HG03442 (cell line): ENCODE results near the gene AGT.
"Not testable (repeated sequence)": the region's sequence is repeated elsewhere in the genome, so short reads cannot be mapped to it uniquely, and the experiment has no call there.

ENCODE experiments used
- ATAC-seq: cut with Tn5 transposase; IDR thresholded peaks from one replicate; pipeline ENCODE4 v1.9.1; 2021; ENCODE audit warnings: mild to moderate bottlenecking, moderate library complexity; ENCODE audit not compliant: unreplicated experiment

Gene AGT

DNA sequence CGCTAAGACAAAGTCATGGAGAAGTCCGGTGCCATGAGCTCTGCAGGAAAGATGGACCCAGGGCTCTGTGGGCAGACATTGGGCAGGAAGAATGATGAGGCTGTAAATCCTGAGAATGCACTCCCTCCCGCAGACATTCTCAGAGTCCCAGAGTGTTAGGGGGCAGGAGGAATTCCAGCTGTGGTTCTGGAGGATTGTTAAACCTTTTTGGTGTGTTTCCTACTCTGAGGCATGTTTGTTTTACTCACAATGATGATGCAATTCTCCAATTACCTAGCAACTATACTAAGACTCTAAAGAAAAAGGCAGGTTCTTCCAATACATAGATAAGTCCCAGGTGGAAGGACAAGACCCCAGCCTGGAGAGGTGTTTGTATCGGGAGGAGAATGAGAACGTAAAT lies 30.5 kb upstream of the AGT start:
- ATAC-seq, result no peak

DNA sequence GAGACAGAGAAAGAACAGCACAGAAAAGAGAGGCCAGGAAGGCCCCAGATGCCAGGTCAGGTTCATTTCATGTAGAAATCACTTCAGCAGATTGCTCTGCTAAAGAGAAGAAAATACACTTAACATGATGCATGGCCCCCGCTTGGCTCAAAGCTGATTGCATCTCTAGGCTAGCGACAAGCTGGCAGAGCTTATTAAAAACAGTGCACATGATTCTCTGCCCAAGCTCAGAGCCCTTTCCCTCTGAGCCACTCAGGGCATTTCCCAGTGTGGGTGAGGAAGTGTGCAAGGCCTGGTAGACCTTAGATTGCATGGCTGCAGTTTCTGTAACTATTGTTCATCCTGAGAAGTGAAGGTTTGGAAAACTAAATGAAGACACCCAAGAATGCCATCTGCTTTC lies 30.0 kb upstream of the AGT start:
- ATAC-seq, result no peak

DNA sequence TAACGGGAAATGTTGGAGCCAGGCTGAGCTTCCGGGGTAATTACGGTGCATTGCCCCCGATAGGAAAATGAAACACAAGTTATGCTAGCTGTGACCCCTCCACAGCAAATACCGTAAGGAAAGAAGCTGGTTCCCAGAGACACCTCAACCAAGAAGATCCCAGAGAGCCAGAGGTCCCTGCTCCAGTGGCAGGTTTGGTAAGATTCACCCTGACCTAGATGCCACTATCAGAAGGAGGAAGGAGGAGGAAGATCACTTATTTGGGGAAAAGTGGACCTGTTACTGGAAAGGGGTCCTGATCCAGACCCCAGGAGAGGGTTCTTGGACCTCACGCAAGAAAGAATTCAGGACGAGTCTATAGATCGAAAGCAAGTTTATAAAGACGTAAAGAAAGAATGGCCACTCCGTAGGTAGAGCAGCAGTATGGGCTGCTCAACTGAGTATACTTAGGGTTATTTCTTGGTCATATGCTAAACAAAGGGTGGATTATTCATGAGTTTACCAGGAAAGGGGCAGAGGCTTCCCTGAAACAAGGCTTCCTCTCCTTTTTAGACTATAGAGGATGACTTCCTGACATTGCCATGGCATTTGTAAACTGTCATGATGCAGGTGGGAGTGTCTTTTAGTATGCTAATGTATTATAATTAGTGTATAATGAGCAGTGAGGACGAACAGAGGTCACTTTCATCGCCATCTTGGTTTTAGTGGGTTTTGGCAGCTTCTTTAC lies 25.8 kb upstream of the AGT start:
- ATAC-seq, result no peak

DNA sequence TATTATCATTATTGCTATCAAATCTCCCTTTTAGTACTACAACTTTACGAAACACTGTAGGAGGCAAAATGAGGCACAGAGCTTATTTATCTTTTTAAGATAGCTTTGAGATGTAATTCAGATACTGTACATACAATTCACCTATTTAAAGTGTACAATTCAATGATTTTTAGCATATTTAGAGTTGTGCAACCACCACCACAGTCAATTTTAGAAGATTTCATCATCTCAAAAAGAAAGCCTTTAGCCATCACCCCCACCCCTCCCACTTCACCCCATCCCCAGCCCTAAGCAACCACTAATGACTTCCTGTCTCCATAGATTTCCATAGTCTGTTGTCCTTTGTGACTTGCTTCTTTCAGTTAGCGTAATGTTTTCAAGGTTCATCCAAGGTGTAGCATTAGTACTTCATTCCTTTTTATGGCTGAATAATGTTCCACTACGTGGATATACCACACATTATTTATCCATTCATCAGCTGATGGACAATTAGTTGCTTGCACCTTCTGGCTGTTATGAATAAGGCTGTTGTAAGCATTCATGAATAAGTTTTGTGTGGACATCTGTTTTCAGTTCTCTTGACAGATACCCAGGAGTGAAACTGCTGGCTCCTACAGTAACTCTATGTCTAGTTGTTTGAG lies 23.8 kb upstream of the AGT start:
- ATAC-seq, result no peak

DNA sequence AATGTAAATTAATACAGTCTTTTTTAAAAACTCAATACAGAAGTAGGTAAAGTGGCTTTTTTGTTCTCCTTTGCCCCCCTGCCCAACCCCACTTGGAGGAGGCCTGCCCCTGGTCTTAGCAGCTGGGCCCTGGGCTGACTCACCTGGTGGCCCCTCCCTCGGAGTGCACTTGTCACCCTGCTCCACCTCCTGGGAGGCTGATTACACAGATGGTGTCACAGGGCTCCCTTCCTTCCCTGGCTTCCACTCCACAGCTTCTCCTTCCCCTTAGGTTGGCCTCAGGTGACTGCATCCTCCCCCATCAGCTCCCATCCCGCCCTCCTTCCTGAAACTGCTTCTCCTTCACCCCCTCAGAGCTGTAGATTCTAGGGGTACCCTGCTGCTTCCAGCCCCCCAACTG lies 21.5 kb upstream of the AGT start:
- no peak for ATAC-seq

DNA sequence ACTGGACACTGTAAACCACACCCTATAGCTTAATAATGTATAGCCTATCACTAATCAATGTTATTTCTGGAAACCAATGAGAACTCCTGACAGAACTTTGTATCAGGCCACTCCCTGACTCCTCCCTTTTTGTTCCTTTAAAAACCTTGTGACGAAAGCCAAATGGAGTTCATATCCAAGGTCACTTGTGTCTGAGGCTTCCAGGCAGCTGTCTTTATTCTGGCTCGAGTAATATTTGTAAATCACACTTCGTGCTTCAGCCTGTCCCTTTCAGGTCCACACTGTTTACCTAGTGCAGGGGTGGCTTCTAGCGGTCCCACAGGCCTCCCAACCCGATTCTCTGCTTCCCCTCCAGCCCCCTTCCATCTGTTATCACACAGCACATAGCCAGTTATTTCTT lies 17.1 kb upstream of the AGT start:
- ATAC-seq, result no peak

DNA sequence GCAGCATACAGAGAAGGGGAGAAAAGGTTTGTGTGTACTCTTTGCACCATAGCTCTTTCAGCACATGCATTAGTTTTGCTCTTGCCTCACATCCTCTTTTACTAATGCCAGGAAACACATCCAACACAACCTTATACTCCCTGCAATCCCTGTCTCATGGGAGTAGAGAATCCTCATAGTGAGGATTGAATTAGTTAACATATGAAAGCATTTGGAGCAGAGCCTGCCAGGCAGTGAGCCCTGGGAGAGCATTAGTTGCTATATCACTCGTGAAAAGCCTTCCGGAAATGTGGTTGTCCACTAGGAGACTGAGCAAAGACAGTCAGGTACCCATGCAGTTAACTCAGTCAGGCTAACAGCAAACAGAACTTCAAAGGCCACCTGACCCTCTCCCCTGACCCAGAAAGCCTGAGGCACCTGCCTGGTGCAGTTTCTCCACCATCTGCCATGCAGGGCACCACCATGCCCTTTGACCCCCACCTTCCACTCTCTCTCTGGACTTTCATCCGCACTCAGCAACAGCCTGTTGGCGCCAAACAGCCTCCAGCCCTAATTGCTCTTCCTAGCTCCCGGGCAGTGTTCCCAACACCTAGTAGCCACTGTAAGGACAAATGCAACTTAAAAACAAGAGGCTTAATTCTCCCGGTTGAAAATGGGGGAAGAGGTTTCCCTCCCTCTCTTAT lies 14.9 kb upstream of the AGT start:
- ATAC-seq, result no peak

DNA sequence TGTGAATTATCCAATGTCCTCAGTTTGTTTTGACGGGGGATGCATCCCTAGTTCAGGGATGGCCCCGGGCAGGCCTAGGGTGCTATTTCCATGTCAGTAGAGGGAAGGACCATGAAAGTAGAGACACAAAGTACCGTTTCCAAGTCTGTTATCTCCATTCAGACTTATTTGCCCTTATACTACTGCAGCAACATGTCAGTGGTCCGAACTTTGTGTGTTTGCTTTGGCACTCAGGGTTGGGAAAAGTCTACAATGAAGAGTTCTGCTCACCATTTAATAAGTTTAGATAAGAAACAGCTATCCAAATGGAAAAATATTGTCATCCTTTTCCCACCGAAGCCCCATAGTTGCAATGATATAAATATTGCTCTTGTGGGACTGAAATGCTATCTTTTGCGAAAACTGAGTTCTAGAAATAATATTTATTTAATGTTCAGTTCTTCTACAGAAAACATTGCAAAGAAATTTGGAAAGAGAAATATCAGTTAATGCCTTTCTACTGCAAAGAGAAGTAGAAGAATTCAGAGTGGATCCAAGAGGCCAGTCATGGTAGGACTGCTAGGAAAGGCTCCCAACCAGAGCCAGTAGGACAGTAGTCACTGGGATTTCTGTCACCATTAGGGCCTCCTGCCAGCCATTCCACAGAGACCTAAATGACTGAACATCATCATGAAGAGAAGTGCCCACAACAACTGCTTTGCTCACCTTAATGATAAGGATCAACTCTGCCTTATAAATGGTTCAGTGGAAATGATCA lies 11.5 kb upstream of the AGT start:
- no peak for ATAC-seq

DNA sequence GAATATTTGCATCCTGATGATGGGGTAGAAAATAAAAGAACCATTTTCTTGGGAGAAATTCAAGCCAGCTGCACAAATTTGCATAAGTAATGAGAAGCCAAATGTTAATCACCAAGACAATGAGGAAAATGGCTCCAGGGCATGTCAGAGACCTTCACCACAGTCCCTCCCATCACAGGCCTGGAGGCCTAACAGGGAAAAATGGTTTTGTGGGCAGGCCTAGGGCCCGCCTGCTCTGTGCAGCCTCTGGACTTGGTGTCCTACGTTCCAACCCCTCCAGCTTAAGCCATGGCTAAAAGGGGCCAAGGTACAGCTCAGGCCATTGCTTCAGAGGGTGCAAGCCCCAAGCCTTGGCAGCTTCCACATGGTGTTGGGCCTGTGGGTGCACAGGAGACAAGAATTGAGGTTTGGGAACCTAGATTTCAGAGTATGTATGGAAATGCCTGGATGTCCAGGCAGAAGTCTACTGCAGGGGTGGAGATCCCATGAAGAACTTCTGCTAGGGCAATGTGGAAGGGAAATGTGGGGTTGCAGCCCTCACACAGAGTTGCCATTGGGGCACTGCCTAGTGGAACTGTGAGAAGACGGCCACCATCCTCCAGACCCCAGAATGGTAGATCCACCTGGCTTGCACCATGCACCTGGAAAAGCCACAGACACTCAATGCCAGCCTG lies 8.1 kb upstream of the AGT start:
- not testable (repeated sequence) for ATAC-seq

DNA sequence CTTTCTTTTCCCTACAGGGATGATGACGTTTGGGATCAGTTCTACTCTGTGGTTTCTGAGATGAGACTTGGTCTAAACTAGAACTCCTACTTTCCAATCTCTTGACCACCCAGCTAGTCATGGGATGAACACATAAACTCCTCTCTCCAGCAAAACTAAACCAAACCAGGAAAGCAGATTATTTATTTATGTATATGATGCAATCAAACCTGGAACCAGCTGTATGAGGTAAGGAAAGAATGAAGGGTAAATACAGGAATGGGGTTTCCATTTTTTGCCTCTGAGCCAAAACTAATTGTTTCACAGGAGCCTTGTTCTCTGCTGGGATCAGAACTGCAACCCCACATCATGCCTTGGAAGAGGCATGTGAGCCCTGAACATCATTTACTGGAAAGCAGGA lies 3.3 kb upstream of the AGT start:
- no peak for ATAC-seq

DNA sequence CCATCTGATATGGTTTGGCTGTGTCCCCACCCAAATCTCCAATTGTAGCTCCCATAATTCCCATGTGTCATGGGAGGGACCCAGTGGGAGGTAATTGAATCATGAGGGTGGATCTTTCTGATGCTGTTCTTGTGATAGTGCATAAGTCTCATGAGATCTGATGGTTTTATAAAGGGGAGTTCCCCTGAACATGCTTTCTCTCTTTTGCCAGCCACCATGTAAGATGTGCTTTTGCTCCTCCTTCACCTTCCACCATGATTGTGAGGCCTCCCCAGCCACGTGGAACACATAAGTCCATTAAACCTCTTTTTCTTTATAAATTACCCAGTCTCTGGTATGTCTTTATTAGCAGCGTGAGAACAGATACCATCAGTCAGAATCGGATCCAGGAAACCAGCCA lies 2.5 kb upstream of the AGT start:
- ATAC-seq, result not testable (repeated sequence)

DNA sequence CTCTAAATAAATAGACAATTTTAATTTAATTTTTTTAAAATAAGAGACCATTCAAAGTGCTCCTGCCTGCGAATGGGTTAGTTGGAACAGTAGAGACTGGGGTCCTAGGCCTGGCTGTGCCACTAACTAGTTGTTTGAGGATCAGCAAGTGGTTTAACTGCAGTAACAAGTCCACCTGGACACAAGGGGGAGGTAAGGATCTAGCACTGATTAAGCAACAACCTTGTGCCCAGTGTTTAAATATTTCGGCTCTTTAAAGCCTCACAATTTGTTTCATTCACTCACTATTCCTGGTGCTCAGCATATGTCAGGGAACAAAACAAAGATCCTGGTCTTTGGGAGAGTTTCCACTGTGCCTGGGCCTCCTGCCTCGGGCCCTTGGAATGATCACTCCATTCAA lies 1.6 kb upstream of the AGT start:
- no peak for ATAC-seq

DNA sequence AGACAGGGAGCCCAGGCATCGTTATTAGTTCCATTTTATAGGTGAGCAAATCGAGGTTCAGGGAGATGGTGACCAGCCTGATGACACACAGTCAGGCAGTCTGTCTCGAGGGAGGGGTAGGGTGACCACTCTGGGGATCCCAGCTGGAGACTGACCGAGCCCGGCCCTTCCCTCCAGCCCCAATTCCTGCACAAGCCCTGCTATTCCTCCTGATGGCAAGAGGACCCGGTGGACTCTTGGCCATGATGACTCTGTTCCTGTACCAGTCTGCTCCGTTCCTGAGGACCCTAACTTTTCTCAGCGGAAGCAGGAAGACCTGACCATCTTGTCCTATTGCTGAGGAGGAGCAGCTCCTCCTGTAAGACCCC lies 391 bp downstream of the AGT start:
- no peak for ATAC-seq

DNA sequence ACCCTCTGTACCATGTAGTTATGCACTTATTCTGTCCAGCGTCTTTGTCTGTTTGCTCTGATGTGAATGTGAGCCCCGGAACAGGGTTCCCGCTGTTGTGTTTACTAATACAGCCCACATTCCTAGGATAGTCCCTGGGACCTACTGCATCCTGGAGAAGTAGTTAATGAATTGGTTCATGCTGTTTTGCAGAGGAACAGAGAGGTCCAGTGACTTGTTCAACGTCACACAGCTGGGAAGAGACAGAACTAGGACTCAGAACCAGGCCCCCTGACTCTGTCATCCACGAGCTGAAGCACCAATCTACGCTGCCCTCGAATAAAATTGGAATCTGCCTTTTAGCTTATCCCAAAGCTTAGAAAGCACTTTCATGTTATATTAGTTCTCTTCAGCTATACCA lies 784 bp downstream of the AGT start:
- ATAC-seq, result no peak

DNA sequence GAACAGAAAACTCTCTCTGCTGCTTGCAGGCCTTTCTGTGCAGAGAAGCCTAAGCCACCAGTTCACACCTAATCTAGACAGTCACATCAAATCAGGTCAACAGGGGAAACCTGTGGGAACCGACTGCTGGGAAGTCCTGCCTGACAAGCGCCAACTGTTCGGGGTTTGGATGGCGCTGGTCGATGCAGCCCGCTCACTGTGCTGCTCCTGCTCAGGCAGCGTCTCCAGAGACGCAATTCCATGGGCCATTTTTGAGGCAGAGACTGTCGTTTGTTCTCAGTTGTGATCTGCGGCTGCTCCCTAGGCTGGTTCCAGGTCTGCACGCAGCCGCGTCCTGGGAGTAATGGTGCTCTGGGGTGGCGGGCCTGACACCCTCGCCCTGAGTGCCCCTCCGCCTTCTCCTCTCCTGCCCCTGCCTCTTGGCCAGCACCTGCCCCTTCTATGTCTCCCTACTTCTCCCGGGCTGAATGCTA lies 1.4 kb downstream of the AGT start:
- ATAC-seq, result no peak

DNA sequence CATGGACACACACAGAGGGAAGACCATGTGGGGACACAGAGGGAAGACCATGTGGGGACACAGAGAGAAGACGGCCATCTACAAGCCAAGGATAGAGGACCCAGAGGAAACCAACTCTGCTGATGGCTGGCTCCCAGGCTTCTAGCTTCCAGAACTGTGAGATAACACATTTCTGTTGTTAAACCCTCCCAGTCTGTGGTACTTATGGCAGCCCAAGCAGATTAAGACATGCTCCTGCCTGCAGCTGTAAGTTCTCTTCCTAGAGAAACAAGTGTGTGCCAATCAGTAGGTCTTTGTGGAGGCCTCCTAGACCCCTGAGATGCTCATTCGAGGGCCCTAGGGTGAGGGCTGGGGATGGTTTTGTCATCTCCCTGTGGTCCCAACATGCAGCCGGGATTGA lies 2.7 kb downstream of the AGT start:
- no peak for ATAC-seq

DNA sequence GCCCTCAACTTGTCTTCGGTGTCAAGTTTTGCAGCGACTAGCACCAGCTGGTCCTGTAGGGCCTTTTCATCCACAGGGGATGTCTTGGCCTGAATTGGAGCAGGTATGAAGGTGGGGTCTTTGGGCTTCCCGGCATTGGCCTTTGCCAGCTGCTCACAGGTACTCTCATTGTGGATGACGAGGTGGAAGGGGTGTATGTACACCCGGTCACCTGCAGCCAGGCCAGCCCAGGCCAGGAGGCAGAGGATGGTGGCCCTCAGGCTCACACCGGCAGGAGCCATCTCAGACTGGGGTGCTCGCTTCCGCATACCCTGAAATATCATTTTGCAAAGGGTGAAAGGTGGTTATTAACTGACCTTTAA lies 3.4 kb downstream of the AGT start:
- no peak for ATAC-seq

DNA sequence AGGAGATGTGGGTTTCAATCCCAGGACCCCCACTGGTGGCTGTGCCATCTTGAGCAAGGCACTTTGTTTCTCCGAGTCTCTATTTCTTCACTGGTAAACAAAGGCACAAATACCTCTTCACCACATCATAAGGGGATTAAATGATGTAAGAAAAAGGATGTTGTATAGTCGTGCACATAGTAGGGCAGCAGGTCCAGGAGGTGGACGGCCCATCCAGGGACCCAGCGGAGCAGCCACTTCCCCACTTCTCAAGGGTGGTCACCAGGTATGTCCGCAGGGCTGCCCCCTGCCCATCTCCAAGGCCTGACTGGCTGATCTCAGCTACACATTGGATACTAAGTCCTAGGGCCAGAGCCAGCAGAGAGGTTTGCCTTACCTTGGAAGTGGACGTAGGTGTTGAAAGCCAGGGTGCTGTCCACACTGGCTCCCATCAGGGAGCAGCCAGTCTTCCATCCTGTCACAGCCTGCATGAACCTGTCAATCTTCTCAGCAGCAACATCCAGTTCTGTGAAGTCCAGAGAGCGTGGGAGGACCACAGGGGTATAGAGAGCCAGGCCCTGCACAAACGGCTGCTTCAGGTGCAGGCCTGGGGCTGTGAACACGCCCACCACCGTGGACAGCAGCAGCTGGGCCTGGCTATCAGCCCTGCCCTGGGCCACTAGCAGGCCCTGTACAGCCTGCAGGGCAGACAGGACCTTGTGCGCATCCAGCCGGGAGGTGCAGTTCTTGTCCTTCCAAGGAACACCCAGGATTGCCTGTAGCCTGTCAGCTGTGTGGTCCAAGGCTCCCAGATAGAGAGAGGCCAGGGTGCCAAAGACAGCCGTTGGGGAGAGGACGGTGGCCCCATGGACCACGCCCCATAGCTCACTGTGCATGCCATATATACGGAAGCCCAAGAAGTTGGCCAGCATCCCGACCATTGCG lies 4.0 kb downstream of the AGT start:
- ATAC-seq, result no peak

DNA sequence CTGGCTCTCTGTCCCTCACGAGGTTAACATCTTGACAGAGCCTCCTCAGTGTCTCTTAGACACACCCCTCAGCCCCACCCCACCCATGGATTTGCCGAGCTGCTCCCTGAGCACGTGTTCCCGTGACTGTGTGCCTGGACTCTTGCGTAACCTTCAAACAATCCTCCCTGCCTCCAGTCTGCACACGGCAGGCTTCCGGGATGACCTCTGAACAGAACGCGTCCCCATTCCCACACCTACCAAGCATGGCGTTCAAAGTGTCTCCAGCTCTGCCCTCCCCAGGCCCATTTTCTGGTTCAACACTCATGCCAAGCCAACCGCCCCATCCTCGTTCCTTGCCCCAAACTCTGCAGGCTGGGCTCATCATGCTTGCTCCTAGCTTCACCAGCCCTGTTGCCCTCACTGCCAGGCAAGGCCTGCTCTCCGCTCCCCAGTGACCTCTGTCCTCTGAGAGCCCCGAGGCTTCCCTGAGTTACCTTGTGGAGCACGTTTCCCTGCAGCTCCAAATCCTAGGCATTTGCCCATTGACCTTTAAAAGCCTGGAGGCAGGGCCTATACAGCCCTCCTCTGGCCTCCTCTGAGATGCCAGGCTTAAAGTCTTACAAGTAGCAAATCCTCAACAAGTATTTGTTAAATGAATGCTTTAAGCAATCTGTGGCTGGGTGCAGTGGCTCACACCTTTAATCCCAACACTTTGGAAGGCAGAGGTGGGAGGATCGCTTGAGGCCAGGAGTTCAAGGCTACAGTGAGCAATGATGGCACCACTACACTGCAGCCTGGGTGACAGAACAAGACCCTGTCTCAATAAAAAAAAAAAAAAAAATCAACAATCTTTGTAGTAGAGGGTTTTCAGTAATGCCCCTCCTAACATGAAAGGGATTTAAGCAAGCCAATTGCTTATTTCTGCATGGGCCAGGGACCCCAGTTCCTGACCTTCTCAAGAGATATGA lies 5.0 kb downstream of the AGT start:
- no peak for ATAC-seq
